ENCODE data around the gene ANKFY1.
"Not testable (repeated sequence)": the region's sequence is repeated elsewhere in the genome, so short reads cannot be mapped to it uniquely, and the experiment has no call there.

The ANKFY1 gene

GRCh38 chr17:4215882-4216570, 47.8 kb downstream of the ANKFY1 start:
- no peak for DNase-seq

- DNase-seq = no peak
Observed at GRCh38 chr17:4214157-4214556, 49.6 kb downstream of the ANKFY1 start.

- DNase-seq = no peak
Observed at GRCh38 chr17:4209611-4210010, 54.2 kb downstream of the ANKFY1 start.

GRCh38 chr17:4208238-4208637, 55.5 kb downstream of the ANKFY1 start:
- no peak for DNase-seq

- DNase-seq = no peak
Observed at GRCh38 chr17:4206962-4207361, 56.8 kb downstream of the ANKFY1 start.

- DNase-seq = no peak
Observed at GRCh38 chr17:4205917-4206316, 57.9 kb downstream of the ANKFY1 start.

GRCh38 chr17:4204710-4205173, 59.0 kb downstream of the ANKFY1 start:
- peak; percentile 14 for DNase-seq

- no peak for DNase-seq
Observed at GRCh38 chr17:4204190-4204589, 59.6 kb downstream of the ANKFY1 start.

GRCh38 chr17:4201226-4201625, 62.6 kb downstream of the ANKFY1 start:
- DNase-seq = no peak

- peak; percentile 37 for DNase-seq
Observed at GRCh38 chr17:4199818-4200402, 63.9 kb downstream of the ANKFY1 start.

- DNase-seq = no peak
Observed at GRCh38 chr17:4198995-4199394, 64.8 kb downstream of the ANKFY1 start.

- DNase-seq = no peak
Observed at GRCh38 chr17:4195306-4195705, 68.5 kb downstream of the ANKFY1 start.

GRCh38 chr17:4194796-4195195, 69.0 kb downstream of the ANKFY1 start:
- DNase-seq = no peak

- not testable (repeated sequence) for DNase-seq
Observed at GRCh38 chr17:4190791-4191190, 73.0 kb downstream of the ANKFY1 start.

GRCh38 chr17:4189280-4189679, 74.5 kb downstream of the ANKFY1 start:
- no peak for DNase-seq

- DNase-seq = no peak
Observed at GRCh38 chr17:4188076-4188475, 75.7 kb downstream of the ANKFY1 start.

- no peak for DNase-seq
Observed at GRCh38 chr17:4187076-4187475, 76.7 kb downstream of the ANKFY1 start.

GRCh38 chr17:4186357-4186881, 77.4 kb downstream of the ANKFY1 start:
- no peak for DNase-seq

GRCh38 chr17:4185656-4186055, 78.1 kb downstream of the ANKFY1 start:
- no peak for DNase-seq

- no peak for DNase-seq
Observed at GRCh38 chr17:4184811-4185210, 79.0 kb downstream of the ANKFY1 start.

GRCh38 chr17:4182043-4182442, 81.7 kb downstream of the ANKFY1 start:
- no peak for DNase-seq

GRCh38 chr17:4180791-4181190, 83.0 kb downstream of the ANKFY1 start:
- no peak for DNase-seq

- no peak for DNase-seq
Observed at GRCh38 chr17:4179071-4179470, 84.7 kb downstream of the ANKFY1 start.

- no peak for DNase-seq
Observed at GRCh38 chr17:4178651-4179050, 85.1 kb downstream of the ANKFY1 start.

- DNase-seq = peak; percentile 18
Observed at GRCh38 chr17:4177806-4178205, 86.0 kb downstream of the ANKFY1 start.

All from stimulated activated CD4-positive, alpha-beta T cell treated with anti-CD3 and anti-CD28 coated beads, Interleukin-15, amount 100 ng/mL, for 24 hours (primary cell).